ENCODE measurements around the gene FARP1. TPM values are rescaled to one million over a fixed set of nuclear protein-coding genes. Genes with fewer than 3 reads are reported as not detected.

The FARP1 gene
- total RNA-seq, 4 donors from 2014 or later = 13.7 to 38.9 (median 30.2) TPM

DNA sequence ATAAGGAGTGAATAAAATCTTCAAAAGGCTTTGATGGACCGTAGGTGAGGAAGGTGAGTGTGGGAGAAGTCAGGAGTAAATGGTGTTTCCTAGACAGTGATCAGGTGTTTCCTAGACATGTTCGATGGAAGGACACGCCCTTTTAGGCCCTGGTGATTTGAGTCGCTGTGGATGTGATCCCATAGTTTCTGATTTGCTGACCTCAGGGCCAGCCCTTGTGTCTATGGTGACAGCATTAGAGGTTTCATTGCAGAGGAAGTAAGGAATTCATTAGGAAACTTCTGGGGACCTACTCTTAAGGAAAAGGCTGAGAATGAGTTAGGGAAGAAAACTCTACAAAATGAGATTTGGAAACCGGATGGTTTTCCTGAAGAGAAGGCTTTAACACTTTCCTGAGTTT is 65.7 kb downstream of the FARP1 start:
- DNase-seq (ENCODE audit: low spot score) (no peak), ATAC-seq (ENCODE audit: low FRiP score) (no peak)
- TF ChIP-seq, protein P1, sequence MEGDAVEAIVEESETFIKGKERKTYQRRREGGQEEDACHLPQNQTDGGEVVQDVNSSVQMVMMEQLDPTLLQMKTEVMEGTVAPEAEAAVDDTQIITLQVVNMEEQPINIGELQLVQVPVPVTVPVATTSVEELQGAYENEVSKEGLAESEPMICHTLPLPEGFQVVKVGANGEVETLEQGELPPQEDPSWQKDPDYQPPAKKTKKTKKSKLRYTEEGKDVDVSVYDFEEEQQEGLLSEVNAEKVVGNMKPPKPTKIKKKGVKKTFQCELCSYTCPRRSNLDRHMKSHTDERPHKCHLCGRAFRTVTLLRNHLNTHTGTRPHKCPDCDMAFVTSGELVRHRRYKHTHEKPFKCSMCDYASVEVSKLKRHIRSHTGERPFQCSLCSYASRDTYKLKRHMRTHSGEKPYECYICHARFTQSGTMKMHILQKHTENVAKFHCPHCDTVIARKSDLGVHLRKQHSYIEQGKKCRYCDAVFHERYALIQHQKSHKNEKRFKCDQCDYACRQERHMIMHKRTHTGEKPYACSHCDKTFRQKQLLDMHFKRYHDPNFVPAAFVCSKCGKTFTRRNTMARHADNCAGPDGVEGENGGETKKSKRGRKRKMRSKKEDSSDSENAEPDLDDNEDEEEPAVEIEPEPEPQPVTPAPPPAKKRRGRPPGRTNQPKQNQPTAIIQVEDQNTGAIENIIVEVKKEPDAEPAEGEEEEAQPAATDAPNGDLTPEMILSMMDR (IDR thresholded peaks at IDR 0.05) = no peak

DNA sequence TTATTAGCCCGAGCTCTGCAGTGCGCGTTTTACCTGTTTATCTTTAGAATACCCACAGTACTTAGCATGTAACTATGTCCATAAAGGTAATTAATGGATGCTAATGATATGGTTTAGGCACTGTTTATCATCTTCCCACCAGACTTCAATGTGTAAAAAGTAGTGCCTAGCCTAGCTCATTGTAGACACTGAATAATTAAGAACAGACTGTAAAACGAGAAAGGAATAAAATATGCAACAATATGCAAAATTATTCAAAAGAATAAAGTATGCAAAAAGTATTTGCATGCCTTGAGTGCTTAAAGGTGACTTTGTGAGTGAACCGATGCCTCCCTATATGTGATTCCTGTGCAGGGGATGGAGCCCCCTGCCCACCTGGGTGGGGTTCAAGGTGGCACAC is 69.9 kb downstream of the FARP1 start:
- ATAC-seq (ENCODE audit: low FRiP score) = no peak

DNA sequence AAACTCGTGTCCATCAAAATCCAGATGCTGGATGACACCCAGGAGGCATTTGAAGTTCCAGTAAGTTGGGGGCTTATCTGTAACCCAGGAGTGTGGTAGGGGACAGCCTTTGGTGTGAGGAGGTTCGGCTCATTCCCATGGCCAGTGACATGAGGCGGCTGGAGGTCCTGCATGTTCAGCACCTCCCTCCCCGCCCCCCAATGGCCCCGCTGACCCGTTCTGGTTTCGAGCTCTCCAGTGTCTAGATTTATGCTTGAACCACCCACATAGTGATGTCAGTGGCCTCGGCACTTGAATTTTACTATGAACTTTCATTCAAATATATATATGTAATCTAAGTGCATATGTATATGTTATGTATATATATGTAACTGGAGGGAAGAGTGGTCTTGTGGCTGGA is 70.5 kb downstream of the FARP1 start:
- TF ChIP-seq, protein P1 (IDR thresholded peaks at IDR 0.05) = no peak
- ATAC-seq (ENCODE audit: low FRiP score) = no peak
- no peak for DNase-seq (ENCODE audit: low spot score)

More for the DNA sequence above, 69.9 kb downstream of the FARP1 start:
- DNase-seq (ENCODE audit: low spot score) = no peak
- TF ChIP-seq, protein P1 (IDR thresholded peaks at IDR 0.05) = no peak

DNA sequence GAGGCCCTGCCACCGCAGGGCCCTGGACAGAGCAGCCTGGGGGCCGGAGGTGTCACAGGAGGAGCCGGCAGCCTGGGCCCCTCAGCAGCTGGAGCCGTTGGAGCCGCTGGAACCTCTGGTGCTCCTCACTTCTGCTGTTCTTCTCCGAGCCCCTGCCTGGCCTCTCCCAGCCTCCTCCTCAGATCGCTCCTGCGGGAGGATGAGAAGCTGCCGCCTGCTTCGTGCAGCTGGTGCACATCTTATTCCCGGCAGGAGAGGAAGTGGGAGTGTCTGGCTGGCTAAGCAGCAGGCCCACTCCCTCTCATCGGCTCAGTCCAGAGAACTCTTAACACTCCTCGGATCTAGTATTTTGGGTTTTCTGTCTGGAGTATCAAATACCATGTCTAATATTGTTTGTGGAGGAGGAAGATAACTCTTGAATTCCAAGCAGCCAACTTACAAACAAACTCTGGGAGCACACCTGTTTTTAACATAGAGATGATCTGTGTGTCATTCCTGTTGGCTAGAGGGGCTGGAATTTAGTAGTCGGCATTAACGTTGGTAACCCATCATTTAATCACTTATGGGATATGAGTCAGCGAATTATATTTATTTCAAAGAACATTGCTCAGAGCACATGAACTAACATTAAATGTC is 71.2 kb downstream of the FARP1 start:
- DNase-seq (ENCODE audit: low spot score) = no peak
- peak; percentile 88 for ATAC-seq (ENCODE audit: low FRiP score)

DNA sequence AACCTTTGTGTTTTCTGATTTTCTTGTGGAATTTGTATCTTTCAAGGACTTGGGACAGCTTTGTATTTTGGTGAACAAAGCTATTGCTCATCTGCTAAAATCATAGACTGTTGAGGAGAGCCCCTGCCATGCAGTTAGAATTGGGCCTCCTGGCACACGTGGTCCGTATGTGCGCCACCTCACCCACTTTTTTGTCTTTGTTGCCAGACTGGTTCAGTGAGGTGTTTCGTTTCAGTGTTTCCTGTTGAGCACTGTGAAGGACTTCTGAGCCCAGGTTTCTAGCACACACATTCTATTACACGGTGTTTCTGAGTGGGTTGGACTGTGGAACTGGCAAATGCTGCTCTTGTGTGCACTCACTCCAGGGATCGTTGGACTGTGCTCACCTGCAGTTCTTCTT is 71.8 kb downstream of the FARP1 start:
- TF ChIP-seq, protein P1 (IDR thresholded peaks at IDR 0.05) = no peak
- ATAC-seq (ENCODE audit: low FRiP score) = peak; percentile 22
- no peak for DNase-seq (ENCODE audit: low spot score)

More for the DNA sequence above, 71.2 kb downstream of the FARP1 start:
- TF ChIP-seq, protein P1 (IDR thresholded peaks at IDR 0.05) = no peak

DNA sequence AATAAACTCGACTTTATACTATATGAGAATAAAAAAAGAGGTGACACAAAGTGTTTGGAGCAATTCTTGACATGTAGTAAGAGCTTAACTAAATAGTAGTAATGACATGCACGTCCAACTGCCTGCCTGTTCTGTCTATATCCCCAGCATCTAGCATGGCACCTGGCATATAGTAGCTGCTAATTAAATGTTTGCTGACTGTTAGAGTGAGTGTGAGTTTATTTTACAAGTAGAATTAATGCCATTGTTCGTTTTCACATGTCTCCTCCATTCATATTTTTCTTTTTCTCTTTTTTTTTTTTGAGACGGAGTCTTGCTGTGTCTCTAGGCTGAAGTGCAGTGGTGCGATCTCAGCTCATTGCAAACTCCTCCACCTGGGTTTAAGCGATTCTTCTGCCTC is 72.6 kb downstream of the FARP1 start:
- ATAC-seq (ENCODE audit: low FRiP score) (no peak), DNase-seq (ENCODE audit: low spot score) (no peak)
- TF ChIP-seq, protein P1 (IDR thresholded peaks at IDR 0.05) = no peak

DNA sequence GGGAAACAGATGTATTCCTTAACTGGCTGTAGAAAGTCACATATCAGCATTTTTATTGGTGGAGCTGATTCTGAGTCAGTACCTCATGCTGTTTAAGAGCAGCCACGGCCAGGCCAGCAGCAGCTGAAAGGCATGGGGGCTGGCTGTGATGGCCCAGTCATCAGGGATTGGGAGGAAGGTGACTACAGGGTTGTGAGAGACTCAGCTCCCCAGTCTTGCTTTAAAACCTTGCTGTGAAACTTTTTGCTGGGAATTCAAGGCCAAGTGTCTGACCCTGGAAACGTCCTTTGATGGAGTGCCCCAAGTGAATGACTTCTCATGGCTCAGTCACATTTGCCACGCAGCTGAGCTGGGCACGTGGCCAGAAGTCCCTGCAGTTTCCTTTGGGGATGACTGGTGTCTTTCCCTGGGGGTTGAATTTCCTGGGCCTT is 73.3 kb downstream of the FARP1 start:
- DNase-seq (ENCODE audit: low spot score) (no peak), ATAC-seq (ENCODE audit: low FRiP score) (no peak)
- TF ChIP-seq, protein P1 (IDR thresholded peaks at IDR 0.05) = no peak

Data from omental fat pad (tissue), 4 donors.